Measurements from ENCODE around the gene CT55. TPM values are rescaled to one million over a fixed set of nuclear protein-coding genes. Genes with fewer than 3 reads are reported as not detected.
"Not testable (repeated sequence)": the region's sequence is repeated elsewhere in the genome, so short reads cannot be mapped to it uniquely, and the experiment has no call there.

The CT55 gene
- total RNA-seq, 4 donors from 2014 or later: not detected

- TF ChIP-seq EP300 (IDR thresholded peaks at IDR 0.05) (no peak), POLR2AphosphoS5 (IDR thresholded peaks at IDR 0.05) (no peak), POLR2A (IDR thresholded peaks at IDR 0.05) (no peak), CTCF (IDR thresholded peaks at IDR 0.05) (no peak)
- no peak for DNase-seq (ENCODE audit: low spot score in 2 of 2)
- H3K27ac ChIP-seq: no peak overlapping the region
- no peaks in the 10 kb centered on the region for H3K27me3 ChIP-seq
- no peaks in the 10 kb centered on the region for H3K9me3 ChIP-seq
- no peaks in the 10 kb centered on the region for H3K36me3 ChIP-seq
- H3K4me1 ChIP-seq: no peaks in the 10 kb centered on the region
- WGBS: 55% methylated on average over 3 of the region's 3 CpGs
- no peak overlapping the region for H3K4me3 ChIP-seq
Observed at GRCh38 chrX:135168486-135168885, 2.7 kb downstream of the CT55 start.

- not testable (repeated sequence) for H3K4me1 ChIP-seq; DNase-seq (ENCODE audit: low spot score in 2 of 2)
- WGBS: no CpG with 5 or more reads among the region's 3 CpGs
Observed at GRCh38 chrX:135154688-135155087, 16.5 kb downstream of the CT55 start.

GRCh38 chrX:135126145-135126544 is 45.1 kb downstream of the CT55 start:
- not testable (repeated sequence) for H3K27me3 ChIP-seq; H3K4me3 ChIP-seq; H3K36me3 ChIP-seq; H3K4me1 ChIP-seq; H3K27ac ChIP-seq; DNase-seq (ENCODE audit: low spot score in 2 of 2); H3K9me3 ChIP-seq
- no CpG with 5 or more reads among the region's 6 CpGs for WGBS

More at GRCh38 chrX:135154688-135155087, 16.5 kb downstream of the CT55 start:
- H3K27me3 ChIP-seq, H3K9me3 ChIP-seq, H3K4me3 ChIP-seq, H3K36me3 ChIP-seq, H3K27ac ChIP-seq: not testable (repeated sequence)

- H3K36me3 ChIP-seq; H3K27me3 ChIP-seq; H3K4me1 ChIP-seq; H3K4me3 ChIP-seq; H3K27ac ChIP-seq; H3K9me3 ChIP-seq; DNase-seq (ENCODE audit: low spot score in 2 of 2): not testable (repeated sequence)
- no CpG with 5 or more reads among the region's 1 CpG for WGBS
Observed at GRCh38 chrX:135120056-135120576, 51.1 kb downstream of the CT55 start, which contains the start of gene ETDB. TSS of gene ETDB (minus strand) at chrX:135120526. CDS start at chrX:135119261, 1,265 bp downstream.

- H3K27me3 ChIP-seq; H3K36me3 ChIP-seq; H3K9me3 ChIP-seq; H3K4me1 ChIP-seq; H3K4me3 ChIP-seq; H3K27ac ChIP-seq; DNase-seq (ENCODE audit: low spot score in 2 of 2): not testable (repeated sequence)
- 71% methylated on average over 1 of the region's 2 CpGs for WGBS
Observed at GRCh38 chrX:135116064-135116463, 55.1 kb downstream of the CT55 start.

GRCh38 chrX:135114392-135114791 is 56.8 kb downstream of the CT55 start:
- no peak for DNase-seq (ENCODE audit: low spot score in 2 of 2)
- H3K9me3 ChIP-seq: no peaks in the 10 kb centered on the region
- no peaks in the 10 kb centered on the region for H3K27me3 ChIP-seq
- no peak overlapping the region for H3K27ac ChIP-seq
- TF ChIP-seq POLR2AphosphoS5 (IDR thresholded peaks at IDR 0.05) (no peak), CTCF (IDR thresholded peaks at IDR 0.05) (no peak), EP300 (IDR thresholded peaks at IDR 0.05) (no peak), POLR2A (IDR thresholded peaks at IDR 0.05) (no peak)
- no peaks in the 10 kb centered on the region for H3K36me3 ChIP-seq
- WGBS: 67% methylated on average over 2 of the region's 2 CpGs
- H3K4me1 ChIP-seq: no peaks in the 10 kb centered on the region
- no peak overlapping the region for H3K4me3 ChIP-seq

- no CpG with 5 or more reads among the region's 1 CpG for WGBS
- Histone ChIP-seq H3K9me3 (no peaks in the 10 kb centered on the region), H3K4me3 (no peak overlapping the region), H3K4me1 (no peaks in the 10 kb centered on the region), H3K27me3 (no peaks in the 10 kb centered on the region), H3K36me3 (no peaks in the 10 kb centered on the region), H3K27ac (no peak overlapping the region)
- DNase-seq (ENCODE audit: low spot score in 2 of 2): no peak
- no peak for TF ChIP-seq POLR2A (IDR thresholded peaks at IDR 0.05)
- no peak for TF ChIP-seq CTCF (IDR thresholded peaks at IDR 0.05)
- TF ChIP-seq POLR2AphosphoS5 (IDR thresholded peaks at IDR 0.05): no peak
- no peak for TF ChIP-seq EP300 (IDR thresholded peaks at IDR 0.05)
Observed at GRCh38 chrX:135112743-135113142, 58.5 kb downstream of the CT55 start.
